Measurements from ENCODE around the gene IRF2BP2. TPM values are rescaled to one million over a fixed set of nuclear protein-coding genes. Genes with fewer than 3 reads are reported as not detected.

Gene IRF2BP2
- polyA plus RNA-seq, 4 donors, result 42.4 to 195 (median 63.9) TPM

GRCh38 chr1:234631721-234632125 lies 21.7 kb upstream of the IRF2BP2 start:
- no peaks in the 10 kb centered on the region for H3K9me3 ChIP-seq (ENCODE audit: control insufficient read depth in 2 of 2, insufficient read depth in 1 of 2, low read depth in 1 of 2, low read length in 1 of 2)
- 21 to 50% (median 39%) methylated on average over 1 of the region's 1 CpG for WGBS, 3 donors

GRCh38 chr1:234629026-234629425 lies 19.0 kb upstream of the IRF2BP2 start:
- Histone ChIP-seq H3K27ac (ENCODE audit: low read depth in 1 of 3, low read length in 2 of 3) (no peak overlapping the region), H3K36me3 (ENCODE audit: control insufficient read depth in 3 of 3, insufficient read depth in 2 of 3, low read depth in 1 of 3, low read length in 3 of 3) (no peaks in the 10 kb centered on the region), H3K4me3 (ENCODE audit: low read depth in 1 of 3, low read length in 3 of 3) (no peak overlapping the region), H3K27me3 (ENCODE audit: control insufficient read depth in 3 of 3, insufficient read depth in 3 of 3, low read length in 3 of 3) (no peaks in the 10 kb centered on the region), H3K9me3 (ENCODE audit: control insufficient read depth in 2 of 2, insufficient read depth in 1 of 2, low read depth in 1 of 2, low read length in 1 of 2) (no peaks in the 10 kb centered on the region), H3K4me1 (ENCODE audit: control insufficient read depth in 3 of 3, insufficient read depth in 2 of 3, low read depth in 1 of 3, low read length in 2 of 3) (peaks cover 5 to 34% (median 11%) of the 10 kb centered on the region in 3 donors)
- DNase-seq (no peak), FAIRE-seq (no peak)
- 81 to 86% (median 81%) methylated on average over 4 of the region's 4 CpGs for WGBS, 3 donors

More at GRCh38 chr1:234631721-234632125, 21.7 kb upstream of the IRF2BP2 start:
- FAIRE-seq (no peak), DNase-seq (peak; percentile 69 to 82)
- Histone ChIP-seq H3K27ac (ENCODE audit: low read depth in 1 of 3, low read length in 2 of 3) (peak overlapping the region; percentile 17 to 66 (median 34)), H3K36me3 (ENCODE audit: control insufficient read depth in 3 of 3, insufficient read depth in 2 of 3, low read depth in 1 of 3, low read length in 3 of 3) (no peaks in the 10 kb centered on the region), H3K4me1 (ENCODE audit: control insufficient read depth in 3 of 3, insufficient read depth in 2 of 3, low read depth in 1 of 3, low read length in 2 of 3) (peaks cover 4 to 26% (median 7%) of the 10 kb centered on the region in 3 donors), H3K27me3 (ENCODE audit: control insufficient read depth in 3 of 3, insufficient read depth in 3 of 3, low read length in 3 of 3) (no peaks in the 10 kb centered on the region), H3K4me3 (ENCODE audit: low read depth in 1 of 3, low read length in 3 of 3) (no peak overlapping the region)

GRCh38 chr1:234628089-234628488 lies 18.1 kb upstream of the IRF2BP2 start:
- H3K27ac ChIP-seq (ENCODE audit: low read depth in 1 of 3, low read length in 2 of 3), result peak overlapping the region in 2 of 3 donors; percentile 51 to 88
- no peak for DNase-seq
- FAIRE-seq, result no peak

GRCh38 chr1:234627009-234627950 lies 17.3 kb upstream of the IRF2BP2 start:
- no peaks in the 10 kb centered on the region for H3K36me3 ChIP-seq (ENCODE audit: control insufficient read depth in 3 of 3, insufficient read depth in 2 of 3, low read depth in 1 of 3, low read length in 3 of 3)
- H3K4me1 ChIP-seq (ENCODE audit: control insufficient read depth in 3 of 3, insufficient read depth in 2 of 3, low read depth in 1 of 3, low read length in 2 of 3), result peaks cover 8 to 51% (median 17%) of the 10 kb centered on the region in 3 donors
- no peaks in the 10 kb centered on the region for H3K9me3 ChIP-seq (ENCODE audit: control insufficient read depth in 2 of 2, insufficient read depth in 1 of 2, low read depth in 1 of 2, low read length in 1 of 2)
- peak overlapping the region; percentile 40 to 88 (median 51) for H3K27ac ChIP-seq (ENCODE audit: low read depth in 1 of 3, low read length in 2 of 3)
- H3K4me3 ChIP-seq (ENCODE audit: low read depth in 1 of 3, low read length in 3 of 3), result no peak overlapping the region
- H3K27me3 ChIP-seq (ENCODE audit: control insufficient read depth in 3 of 3, insufficient read depth in 3 of 3, low read length in 3 of 3), result no peaks in the 10 kb centered on the region
- DNase-seq (peak; percentile 80 to 88), FAIRE-seq (no peak)
- 48 to 70% (median 67%) methylated on average over 11 of the region's 11 CpGs for WGBS, 3 donors

More at GRCh38 chr1:234628089-234628488, 18.1 kb upstream of the IRF2BP2 start:
- Histone ChIP-seq H3K4me1 (ENCODE audit: control insufficient read depth in 3 of 3, insufficient read depth in 2 of 3, low read depth in 1 of 3, low read length in 2 of 3) (peaks cover 8 to 44% (median 17%) of the 10 kb centered on the region in 3 donors), H3K36me3 (ENCODE audit: control insufficient read depth in 3 of 3, insufficient read depth in 2 of 3, low read depth in 1 of 3, low read length in 3 of 3) (no peaks in the 10 kb centered on the region), H3K9me3 (ENCODE audit: control insufficient read depth in 2 of 2, insufficient read depth in 1 of 2, low read depth in 1 of 2, low read length in 1 of 2) (no peaks in the 10 kb centered on the region), H3K4me3 (ENCODE audit: low read depth in 1 of 3, low read length in 3 of 3) (no peak overlapping the region), H3K27me3 (ENCODE audit: control insufficient read depth in 3 of 3, insufficient read depth in 3 of 3, low read length in 3 of 3) (no peaks in the 10 kb centered on the region)
- 43 to 59% (median 51%) methylated on average over 5 of the region's 5 CpGs for WGBS, 3 donors

- FAIRE-seq, result no peak
- H3K4me3 ChIP-seq (ENCODE audit: low read depth in 1 of 3, low read length in 3 of 3), result no peak overlapping the region
- H3K4me1 ChIP-seq (ENCODE audit: control insufficient read depth in 3 of 3, insufficient read depth in 2 of 3, low read depth in 1 of 3, low read length in 2 of 3), result peaks cover 8 to 52% (median 17%) of the 10 kb centered on the region in 3 donors
- WGBS, 3 donors, result 90 to 95% (median 92%) methylated on average over 6 of the region's 6 CpGs
- no peak for DNase-seq
- H3K27me3 ChIP-seq (ENCODE audit: control insufficient read depth in 3 of 3, insufficient read depth in 3 of 3, low read length in 3 of 3), result no peaks in the 10 kb centered on the region
- no peaks in the 10 kb centered on the region for H3K9me3 ChIP-seq (ENCODE audit: control insufficient read depth in 2 of 2, insufficient read depth in 1 of 2, low read depth in 1 of 2, low read length in 1 of 2)
- H3K27ac ChIP-seq (ENCODE audit: low read depth in 1 of 3, low read length in 2 of 3), result peak overlapping the region in 1 of 3 donors; percentile 88
- H3K36me3 ChIP-seq (ENCODE audit: control insufficient read depth in 3 of 3, insufficient read depth in 2 of 3, low read depth in 1 of 3, low read length in 3 of 3), result no peaks in the 10 kb centered on the region
Observed at GRCh38 chr1:234626391-234626790, 16.4 kb upstream of the IRF2BP2 start.

- Histone ChIP-seq H3K36me3 (ENCODE audit: control insufficient read depth in 3 of 3, insufficient read depth in 2 of 3, low read depth in 1 of 3, low read length in 3 of 3) (no peaks in the 10 kb centered on the region), H3K4me1 (ENCODE audit: control insufficient read depth in 3 of 3, insufficient read depth in 2 of 3, low read depth in 1 of 3, low read length in 2 of 3) (peaks cover 8 to 60% (median 20%) of the 10 kb centered on the region in 3 donors), H3K4me3 (ENCODE audit: low read depth in 1 of 3, low read length in 3 of 3) (no peak overlapping the region), H3K9me3 (ENCODE audit: control insufficient read depth in 2 of 2, insufficient read depth in 1 of 2, low read depth in 1 of 2, low read length in 1 of 2) (no peaks in the 10 kb centered on the region), H3K27me3 (ENCODE audit: control insufficient read depth in 3 of 3, insufficient read depth in 3 of 3, low read length in 3 of 3) (no peaks in the 10 kb centered on the region), H3K27ac (ENCODE audit: low read depth in 1 of 3, low read length in 2 of 3) (peak overlapping the region in 2 of 3 donors; percentile 74 to 86)
- 45 to 64% (median 58%) methylated on average over 3 of the region's 3 CpGs for WGBS, 3 donors
- no peak for DNase-seq
- no peak for FAIRE-seq
Observed at GRCh38 chr1:234624724-234625117, 14.7 kb upstream of the IRF2BP2 start.

- H3K27me3 ChIP-seq (ENCODE audit: control insufficient read depth in 3 of 3, insufficient read depth in 3 of 3, low read length in 3 of 3), result no peaks in the 10 kb centered on the region
- FAIRE-seq (no peak), DNase-seq (peak; percentile 55 to 59)
- H3K4me3 ChIP-seq (ENCODE audit: low read depth in 1 of 3, low read length in 3 of 3), result no peak overlapping the region
- no peaks in the 10 kb centered on the region for H3K36me3 ChIP-seq (ENCODE audit: control insufficient read depth in 3 of 3, insufficient read depth in 2 of 3, low read depth in 1 of 3, low read length in 3 of 3)
- H3K9me3 ChIP-seq (ENCODE audit: control insufficient read depth in 2 of 2, insufficient read depth in 1 of 2, low read depth in 1 of 2, low read length in 1 of 2), result no peaks in the 10 kb centered on the region
- WGBS, 3 donors, result 43 to 54% (median 44%) methylated on average over 7 of the region's 7 CpGs
- H3K27ac ChIP-seq (ENCODE audit: low read depth in 1 of 3, low read length in 2 of 3), result peak overlapping the region in 2 of 3 donors; percentile 45 to 86
- H3K4me1 ChIP-seq (ENCODE audit: control insufficient read depth in 3 of 3, insufficient read depth in 2 of 3, low read depth in 1 of 3, low read length in 2 of 3), result peaks cover 4 to 64% (median 13%) of the 10 kb centered on the region in 3 donors
Observed at GRCh38 chr1:234621657-234622335, 11.8 kb upstream of the IRF2BP2 start.

GRCh38 chr1:234621127-234621468 lies 11.1 kb upstream of the IRF2BP2 start:
- H3K4me3 ChIP-seq (ENCODE audit: low read depth in 1 of 3, low read length in 3 of 3), result no peak overlapping the region
- no peak for FAIRE-seq
- WGBS, 3 donors, result 51 to 74% (median 67%) methylated on average over 3 of the region's 3 CpGs
- peak in 1 of 2 donors; percentile 13 for DNase-seq
- H3K9me3 ChIP-seq (ENCODE audit: control insufficient read depth in 2 of 2, insufficient read depth in 1 of 2, low read depth in 1 of 2, low read length in 1 of 2), result no peaks in the 10 kb centered on the region
- H3K4me1 ChIP-seq (ENCODE audit: control insufficient read depth in 3 of 3, insufficient read depth in 2 of 3, low read depth in 1 of 3, low read length in 2 of 3), result peaks cover 4 to 71% (median 13%) of the 10 kb centered on the region in 3 donors
- H3K27ac ChIP-seq (ENCODE audit: low read depth in 1 of 3, low read length in 2 of 3), result peak overlapping the region in 1 of 3 donors; percentile 86
- no peaks in the 10 kb centered on the region for H3K27me3 ChIP-seq (ENCODE audit: control insufficient read depth in 3 of 3, insufficient read depth in 3 of 3, low read length in 3 of 3)
- H3K36me3 ChIP-seq (ENCODE audit: control insufficient read depth in 3 of 3, insufficient read depth in 2 of 3, low read depth in 1 of 3, low read length in 3 of 3), result no peaks in the 10 kb centered on the region
